Osteocyte (in vitro differentiated cells): ENCODE results near the gene THBD. TPM values are rescaled to one million over a fixed set of nuclear protein-coding genes. Genes with fewer than 3 reads are reported as not detected.

Experiments used
- DNase-seq: peaks from one replicate; pipeline ENCODE4 v3.0.0; 2021; ENCODE audit warnings: mixed read lengths; ENCODE audit not compliant: unreplicated experiment; ENCODE audit errors: extremely low spot score
- H3K27ac Mint-ChIP-seq: one replicate; pipeline ENCODE4 v1.8.0; 2021; ENCODE audit warnings: mild to moderate bottlenecking, mixed read lengths; ENCODE audit not compliant: unreplicated experiment
- H3K27me3 Mint-ChIP-seq: one replicate; pipeline ENCODE4 v1.8.0; 2021; ENCODE audit warnings: mixed read lengths; ENCODE audit not compliant: unreplicated experiment
- H3K36me3 Mint-ChIP-seq: one replicate; pipeline ENCODE4 v1.8.0; 2021; ENCODE audit warnings: mixed read lengths; ENCODE audit not compliant: unreplicated experiment
- H3K4me1 Mint-ChIP-seq: one replicate; pipeline ENCODE4 v1.8.0; 2021; ENCODE audit warnings: mixed read lengths; ENCODE audit not compliant: unreplicated experiment
- H3K4me3 Mint-ChIP-seq: one replicate; pipeline ENCODE4 v1.8.0; 2021; ENCODE audit warnings: mild to moderate bottlenecking, moderate library complexity, mixed read lengths; ENCODE audit not compliant: unreplicated experiment
- H3K9me3 Mint-ChIP-seq: one replicate; pipeline ENCODE4 v1.8.0; 2021; ENCODE audit warnings: mixed read lengths; ENCODE audit not compliant: unreplicated experiment
- total RNA-seq: library from RNA; stranded (reverse); gene quantifications from 2 replicates; pipeline ENCODE4 v1.2.1, GENCODE V29; 2021
- TF ChIP-seq, protein P1 (sequence below): fragments of 200-600 bp; sonication (generic); IDR thresholded peaks from 2 replicates; pipeline ENCODE4 v1.5.0; 2021; ENCODE audit warnings: antibody characterized with exemption, mild to moderate bottlenecking, moderate library complexity

THBD gene
- total RNA-seq, 1 donor from 2014 or later = 66.3 TPM

DNA sequence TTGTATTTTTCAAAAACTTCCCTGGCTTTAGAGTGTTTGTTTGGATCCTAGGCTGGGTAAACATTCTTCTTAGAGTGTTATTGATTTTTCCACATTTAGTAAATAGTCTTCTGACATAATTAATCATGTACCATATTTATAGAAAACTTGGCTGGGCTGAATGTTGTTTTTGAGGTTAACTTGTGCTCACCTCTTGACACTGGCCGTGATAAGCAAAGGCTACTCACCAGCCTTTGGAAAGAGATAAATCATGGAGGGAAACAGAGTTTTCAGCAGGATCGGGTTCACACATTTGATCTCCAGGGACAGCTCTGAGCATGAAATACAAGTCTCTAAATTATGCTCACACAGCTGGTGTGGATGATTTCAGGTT is 42.9 kb upstream of the THBD start:
- no peak for DNase-seq
- H3K36me3 Mint-ChIP-seq = no peaks in the 10 kb centered on the region
- TF ChIP-seq, protein P1, sequence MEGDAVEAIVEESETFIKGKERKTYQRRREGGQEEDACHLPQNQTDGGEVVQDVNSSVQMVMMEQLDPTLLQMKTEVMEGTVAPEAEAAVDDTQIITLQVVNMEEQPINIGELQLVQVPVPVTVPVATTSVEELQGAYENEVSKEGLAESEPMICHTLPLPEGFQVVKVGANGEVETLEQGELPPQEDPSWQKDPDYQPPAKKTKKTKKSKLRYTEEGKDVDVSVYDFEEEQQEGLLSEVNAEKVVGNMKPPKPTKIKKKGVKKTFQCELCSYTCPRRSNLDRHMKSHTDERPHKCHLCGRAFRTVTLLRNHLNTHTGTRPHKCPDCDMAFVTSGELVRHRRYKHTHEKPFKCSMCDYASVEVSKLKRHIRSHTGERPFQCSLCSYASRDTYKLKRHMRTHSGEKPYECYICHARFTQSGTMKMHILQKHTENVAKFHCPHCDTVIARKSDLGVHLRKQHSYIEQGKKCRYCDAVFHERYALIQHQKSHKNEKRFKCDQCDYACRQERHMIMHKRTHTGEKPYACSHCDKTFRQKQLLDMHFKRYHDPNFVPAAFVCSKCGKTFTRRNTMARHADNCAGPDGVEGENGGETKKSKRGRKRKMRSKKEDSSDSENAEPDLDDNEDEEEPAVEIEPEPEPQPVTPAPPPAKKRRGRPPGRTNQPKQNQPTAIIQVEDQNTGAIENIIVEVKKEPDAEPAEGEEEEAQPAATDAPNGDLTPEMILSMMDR = no peak
- H3K27ac Mint-ChIP-seq = no peak overlapping the region
- H3K27me3 Mint-ChIP-seq = no peaks in the 10 kb centered on the region
- no peak overlapping the region for H3K4me3 Mint-ChIP-seq
- H3K4me1 Mint-ChIP-seq = peaks cover 5% of the 10 kb centered on the region
- no peaks in the 10 kb centered on the region for H3K9me3 Mint-ChIP-seq

GRCh38 chr20:23091721-23092383 is 42.4 kb upstream of the THBD start:
- DNase-seq = no peak
- Mint-ChIP-seq H3K4me3 (no peak overlapping the region), H3K27me3 (no peaks in the 10 kb centered on the region), H3K36me3 (no peaks in the 10 kb centered on the region), H3K27ac (no peak overlapping the region), H3K9me3 (no peaks in the 10 kb centered on the region), H3K4me1 (peaks cover 6% of the 10 kb centered on the region)
- TF ChIP-seq, protein P1 = no peak

DNA sequence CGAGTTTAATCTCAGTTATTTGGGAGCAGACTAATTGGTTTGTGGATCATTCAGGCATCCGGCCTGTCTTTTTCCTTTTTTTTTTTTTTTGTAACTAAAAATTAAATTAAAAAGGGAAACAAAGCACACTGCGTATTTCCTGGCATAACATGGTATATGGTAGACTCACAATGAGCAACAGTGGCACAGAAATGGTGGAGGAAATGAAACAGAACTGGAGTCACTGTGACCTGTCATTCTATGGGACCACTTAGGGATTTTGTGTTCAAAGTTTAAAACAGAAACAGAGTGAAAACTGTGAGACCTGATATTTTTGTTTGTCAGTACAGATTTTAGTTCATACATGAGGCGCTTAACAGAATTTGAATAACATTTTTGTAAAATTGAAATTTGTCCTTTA is 41.4 kb upstream of the THBD start:
- TF ChIP-seq, protein P1 = no peak
- DNase-seq = no peak
- H3K9me3 Mint-ChIP-seq = no peaks in the 10 kb centered on the region
- H3K27me3 Mint-ChIP-seq = no peaks in the 10 kb centered on the region
- no peak overlapping the region for H3K27ac Mint-ChIP-seq
- peaks cover 14% of the 10 kb centered on the region for H3K4me1 Mint-ChIP-seq
- no peak overlapping the region for H3K4me3 Mint-ChIP-seq
- no peaks in the 10 kb centered on the region for H3K36me3 Mint-ChIP-seq

- H3K4me3 Mint-ChIP-seq = no peak overlapping the region
- H3K4me1 Mint-ChIP-seq = peaks cover 14% of the 10 kb centered on the region
- no peaks in the 10 kb centered on the region for H3K36me3 Mint-ChIP-seq
- no peaks in the 10 kb centered on the region for H3K9me3 Mint-ChIP-seq
- peak; percentile 51 for DNase-seq
- H3K27me3 Mint-ChIP-seq = no peaks in the 10 kb centered on the region
- TF ChIP-seq, protein P1 = no peak
- no peak overlapping the region for H3K27ac Mint-ChIP-seq
Observed at GRCh38 chr20:23090147-23090546, 40.7 kb upstream of the THBD start.

- Mint-ChIP-seq H3K4me3 (no peak overlapping the region), H3K36me3 (no peaks in the 10 kb centered on the region), H3K9me3 (no peaks in the 10 kb centered on the region), H3K27me3 (no peaks in the 10 kb centered on the region), H3K4me1 (peaks cover 14% of the 10 kb centered on the region), H3K27ac (no peak overlapping the region)
- DNase-seq = peak; percentile 81
- TF ChIP-seq, protein P1 = no peak
Observed at GRCh38 chr20:23088866-23089265, 39.4 kb upstream of the THBD start.
